HG02759 (cell line): ENCODE data around the gene C16orf54.
"Not testable (repeated sequence)": the region's sequence is repeated elsewhere in the genome, so short reads cannot be mapped to it uniquely, and the experiment has no call there.

Experiments used
- ATAC-seq: cut with Tn5 transposase; IDR thresholded peaks from one replicate; pipeline ENCODE4 v1.9.1; 2021; ENCODE audit warnings: mild to moderate bottlenecking, moderate library complexity; ENCODE audit not compliant: unreplicated experiment

The C16orf54 gene

DNA sequence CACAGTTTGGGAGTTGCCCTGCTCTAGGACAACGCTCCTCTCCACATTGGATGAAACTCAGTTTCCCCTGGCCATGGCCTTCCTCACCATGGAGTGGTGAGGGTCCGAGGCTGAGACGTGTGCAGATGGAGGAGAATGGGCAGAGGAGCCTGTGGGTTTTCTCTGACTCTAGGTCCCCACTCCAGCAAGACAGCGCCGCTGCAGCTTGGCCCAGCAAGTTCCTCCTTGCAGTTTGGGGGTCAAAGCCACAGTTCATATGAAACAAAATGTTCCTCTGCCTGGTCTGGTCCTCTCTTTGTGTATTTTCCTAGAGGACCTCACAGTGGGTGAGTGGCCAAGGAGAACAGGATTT, 2.3 kb downstream of the C16orf54 start:
- no peak for ATAC-seq

DNA sequence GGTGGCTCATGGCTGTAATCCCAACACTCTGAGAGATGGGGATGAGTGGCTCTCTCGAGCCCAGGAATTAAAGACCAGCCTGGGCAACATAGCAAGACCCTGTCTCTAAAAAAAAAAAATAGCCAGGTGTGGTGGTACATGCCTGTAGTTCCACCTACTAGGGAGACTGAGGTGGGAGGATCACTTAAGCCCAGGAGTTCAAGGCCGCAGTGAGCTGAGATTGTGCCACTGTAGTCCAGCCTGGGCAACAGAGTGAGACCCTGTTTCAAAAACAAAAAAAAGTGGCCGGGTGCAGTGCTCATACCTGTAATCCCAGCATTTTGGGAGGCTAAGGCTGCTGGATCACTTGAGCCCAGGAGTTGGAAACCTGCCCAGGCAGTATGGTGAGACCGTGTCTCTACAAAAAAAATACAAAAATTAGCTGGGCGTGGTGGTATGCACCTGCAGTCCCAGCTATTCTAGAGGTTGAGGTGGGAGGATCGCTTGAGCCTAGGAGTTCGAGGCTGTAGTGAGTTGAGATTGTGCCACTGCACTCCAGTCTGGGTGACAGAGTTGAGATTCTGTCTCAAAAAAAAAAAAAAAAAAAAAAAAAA, 3.0 kb downstream of the C16orf54 start:
- ATAC-seq = no peak

DNA sequence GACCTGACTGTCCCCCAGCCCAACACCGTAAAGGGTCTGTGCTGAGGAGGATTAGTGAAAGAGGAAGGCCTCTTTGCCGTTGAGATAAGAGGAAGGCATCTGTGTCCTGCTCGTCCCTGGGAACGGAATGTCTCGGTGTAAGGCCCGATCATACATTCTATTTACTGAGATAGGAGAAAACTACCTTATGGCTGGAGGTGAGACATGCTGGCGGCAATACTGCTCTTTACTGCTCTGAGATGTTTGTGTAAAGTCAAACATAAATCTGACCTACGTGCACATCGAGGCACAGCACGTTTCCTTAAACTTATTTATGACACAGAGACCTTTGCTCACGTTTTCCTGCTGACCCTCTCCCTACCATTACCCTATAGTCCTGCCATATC, 5.2 kb downstream of the C16orf54 start:
- not testable (repeated sequence) for ATAC-seq

DNA sequence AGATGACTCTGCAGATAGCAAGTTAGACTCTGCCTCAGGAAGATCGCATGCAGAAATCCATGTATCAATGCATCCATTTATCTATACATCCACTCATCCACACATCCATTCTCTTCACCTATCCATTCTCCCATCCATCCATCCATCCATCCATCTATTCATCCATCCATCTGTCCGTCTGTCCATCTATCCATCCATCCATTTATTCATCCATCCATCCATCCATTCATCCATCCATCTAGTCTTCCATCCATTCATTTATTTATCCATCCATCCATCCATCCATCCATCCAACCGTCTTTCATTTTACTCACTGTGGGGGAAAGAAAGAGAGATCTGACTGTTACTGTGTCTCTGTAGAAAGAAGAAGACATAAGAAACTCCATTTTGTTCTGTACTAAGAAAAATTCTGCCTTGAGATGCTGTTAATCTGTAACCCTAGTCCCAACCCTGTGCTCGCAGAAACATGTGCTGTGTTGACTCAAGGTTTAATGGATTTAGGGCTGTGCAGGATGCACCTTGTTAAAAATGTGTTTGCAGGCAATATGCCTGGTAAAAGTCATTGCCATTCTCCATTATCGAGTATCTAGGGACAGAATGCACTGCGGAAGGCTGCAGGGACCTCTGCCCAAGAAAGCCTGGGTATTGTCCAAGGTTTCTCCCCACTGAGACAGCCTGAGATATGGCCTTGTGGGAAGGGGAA, 5.7 kb downstream of the C16orf54 start:
- not testable (repeated sequence) for ATAC-seq

DNA sequence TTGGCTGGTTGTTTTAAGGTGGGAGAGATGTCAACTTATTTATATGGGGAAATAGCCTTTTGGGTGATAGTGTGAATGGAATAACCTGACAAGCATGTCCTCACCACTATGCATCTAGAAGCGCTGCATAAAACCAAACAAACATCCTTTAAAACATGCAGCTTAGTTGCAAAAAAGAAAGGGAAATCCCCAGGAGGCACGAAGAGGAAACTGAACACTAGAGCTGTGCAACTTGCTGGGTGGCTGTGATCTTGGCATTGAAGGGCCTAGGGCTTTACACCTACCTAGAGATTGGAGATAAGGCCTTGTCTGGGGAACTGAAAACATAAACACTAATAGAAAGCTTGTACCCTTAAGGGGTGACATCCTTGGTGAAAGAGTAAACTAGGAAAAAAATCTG, 7.3 kb downstream of the C16orf54 start:
- no peak for ATAC-seq

DNA sequence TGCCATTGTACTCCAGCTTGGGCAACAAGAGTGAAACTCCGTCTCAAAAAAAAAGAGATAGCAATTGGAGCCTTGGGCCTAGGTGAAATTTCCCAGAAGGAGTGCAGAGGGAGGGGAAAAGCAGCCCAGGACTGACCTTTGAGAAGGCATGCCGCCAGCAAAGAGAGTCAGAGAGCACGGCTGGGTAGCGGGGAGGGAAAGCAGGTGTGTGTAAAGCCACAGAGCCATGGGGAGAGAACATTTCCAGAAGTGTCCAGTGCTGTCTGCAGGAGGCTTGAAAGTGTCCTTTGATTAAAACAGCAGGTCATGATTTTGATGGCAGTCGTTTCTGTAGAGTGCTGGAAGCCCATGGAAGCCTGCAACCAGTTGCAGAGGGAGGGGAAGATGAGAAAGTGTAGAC, 8.1 kb downstream of the C16orf54 start:
- no peak for ATAC-seq

DNA sequence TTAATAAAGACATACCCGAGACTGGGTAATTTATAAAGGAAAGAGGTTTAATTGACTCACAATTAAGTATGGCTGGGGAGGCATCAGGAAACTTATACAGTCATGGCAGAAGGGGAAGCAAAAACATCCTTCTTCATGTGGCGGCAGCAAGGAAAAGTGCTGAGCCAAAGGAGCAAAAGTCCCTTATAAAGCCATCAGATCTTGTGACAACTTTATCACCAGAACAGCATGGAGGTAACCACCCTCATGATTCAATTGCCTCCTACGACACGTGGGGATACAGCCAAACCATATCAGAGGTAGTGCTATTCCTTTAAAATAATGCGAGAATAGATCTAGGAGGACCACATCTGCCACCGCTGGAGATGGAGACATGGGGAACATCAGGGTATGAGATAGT, 9.0 kb downstream of the C16orf54 start:
- no peak for ATAC-seq

DNA sequence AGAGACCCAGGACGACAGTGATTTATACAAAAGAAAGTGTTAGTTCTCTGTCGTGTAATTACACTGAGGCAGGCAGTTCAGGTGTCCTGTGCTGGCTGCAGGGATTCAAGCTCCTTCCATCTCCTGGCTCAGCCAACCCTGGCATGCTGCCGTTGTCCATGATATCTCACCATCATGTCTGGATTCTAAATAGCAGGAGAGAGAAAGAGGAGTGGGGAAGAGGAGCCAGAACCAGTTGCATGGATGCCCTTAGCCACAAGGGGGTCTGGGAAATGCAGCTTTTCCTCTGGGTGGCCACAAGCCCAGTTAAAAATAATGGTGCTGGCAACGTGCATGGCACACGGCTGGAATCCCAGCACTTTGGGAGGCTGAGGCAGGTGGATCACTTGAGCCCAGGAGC, 9.7 kb downstream of the C16orf54 start:
- ATAC-seq = no peak

DNA sequence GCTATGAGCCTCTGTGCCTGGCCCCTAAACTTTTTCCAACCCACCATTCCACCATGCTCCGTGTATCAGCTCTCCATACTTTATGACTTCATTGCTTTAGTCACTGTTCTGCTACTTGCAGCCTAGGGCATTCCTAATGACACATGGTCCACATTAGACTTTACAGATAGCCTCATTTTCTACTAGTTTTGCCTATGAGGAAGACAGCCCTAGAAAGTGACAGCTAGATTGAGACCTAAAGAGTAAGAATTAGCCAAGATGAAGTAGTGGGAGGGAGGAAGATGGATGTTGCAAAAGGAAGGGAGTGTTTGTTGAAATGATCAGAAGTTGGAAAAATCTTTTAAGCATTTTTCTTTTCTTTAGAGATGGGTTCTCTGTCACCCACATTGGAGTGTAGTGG, 11.0 kb downstream of the C16orf54 start:
- ATAC-seq = no peak

DNA sequence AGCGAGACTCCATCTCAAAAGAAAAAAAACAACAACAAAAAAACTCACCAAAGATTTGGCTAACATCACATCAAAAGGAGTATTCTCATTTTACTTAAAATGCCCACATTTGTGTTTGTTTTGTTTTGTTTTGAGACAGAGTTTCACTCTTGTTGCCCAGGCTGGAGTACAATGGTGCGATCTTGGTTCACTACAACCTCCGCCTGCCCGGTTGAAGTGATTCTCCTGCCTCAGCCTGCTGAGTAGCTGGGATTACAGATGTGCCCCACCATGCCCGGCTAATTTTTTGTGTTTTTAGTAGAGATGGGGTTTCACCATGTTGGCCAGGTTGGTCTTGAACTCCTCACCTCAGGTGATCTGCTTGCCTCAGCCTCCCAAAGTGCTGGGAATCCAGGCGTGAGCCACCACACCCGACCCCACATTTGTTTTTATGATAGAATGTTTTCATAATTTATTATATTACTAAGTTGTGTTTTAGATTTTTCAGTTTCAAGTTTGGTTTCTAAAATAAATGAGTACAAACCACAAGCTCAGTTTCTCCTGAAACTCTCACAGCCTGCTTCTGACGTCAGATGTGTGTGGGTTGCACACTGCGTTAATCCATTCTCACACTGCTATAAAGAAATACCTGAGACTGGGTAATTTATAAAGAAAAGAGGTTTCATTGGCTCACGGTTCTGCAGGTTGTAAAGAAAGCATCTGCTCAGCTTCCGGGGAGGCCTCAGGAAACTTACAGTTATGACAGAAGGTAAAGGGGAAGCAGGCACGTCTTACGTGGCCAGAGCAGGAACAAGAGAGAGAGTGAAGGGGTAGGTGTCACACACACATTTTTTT, 13.8 kb downstream of the C16orf54 start:
- ATAC-seq = not testable (repeated sequence)

DNA sequence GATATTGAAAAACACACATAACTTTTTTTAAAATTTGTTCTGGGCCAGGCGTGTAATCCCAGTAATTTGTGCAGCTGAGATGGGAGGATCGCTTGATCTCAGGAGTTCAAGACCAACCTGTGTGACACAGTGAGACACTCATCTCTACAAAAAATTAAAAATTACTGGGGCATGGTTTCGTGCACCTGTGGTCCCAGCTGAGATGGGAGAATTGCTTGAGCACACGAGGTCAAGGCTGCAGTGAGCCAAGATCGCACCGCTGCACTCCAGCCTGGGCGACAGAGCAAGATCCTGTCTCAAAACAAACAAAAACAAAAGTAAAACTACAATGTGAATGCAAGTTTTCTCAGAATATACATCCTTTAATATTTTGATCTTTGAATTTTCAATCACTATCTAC, 15.1 kb downstream of the C16orf54 start:
- peak; percentile 44 for ATAC-seq

DNA sequence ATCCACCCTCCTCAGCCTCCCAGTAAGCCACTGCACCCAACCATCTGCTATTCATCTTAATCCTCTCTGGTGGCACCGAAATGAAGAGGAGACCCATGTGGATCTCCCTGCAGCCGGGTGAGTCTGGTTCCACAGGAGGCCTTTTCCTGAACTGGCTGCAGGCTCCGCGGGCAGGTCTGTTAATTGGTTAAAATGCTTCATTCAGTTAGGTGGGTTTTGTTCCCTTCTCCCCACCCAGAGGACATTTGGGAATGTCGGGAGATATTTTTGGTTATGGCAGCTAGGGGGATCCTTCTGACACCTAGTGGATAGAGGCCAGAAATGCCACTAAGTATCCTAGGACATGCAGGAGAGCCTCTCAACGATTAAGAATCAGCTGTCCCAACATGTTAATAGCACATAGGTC, 16.7 kb downstream of the C16orf54 start:
- no peak for ATAC-seq

DNA sequence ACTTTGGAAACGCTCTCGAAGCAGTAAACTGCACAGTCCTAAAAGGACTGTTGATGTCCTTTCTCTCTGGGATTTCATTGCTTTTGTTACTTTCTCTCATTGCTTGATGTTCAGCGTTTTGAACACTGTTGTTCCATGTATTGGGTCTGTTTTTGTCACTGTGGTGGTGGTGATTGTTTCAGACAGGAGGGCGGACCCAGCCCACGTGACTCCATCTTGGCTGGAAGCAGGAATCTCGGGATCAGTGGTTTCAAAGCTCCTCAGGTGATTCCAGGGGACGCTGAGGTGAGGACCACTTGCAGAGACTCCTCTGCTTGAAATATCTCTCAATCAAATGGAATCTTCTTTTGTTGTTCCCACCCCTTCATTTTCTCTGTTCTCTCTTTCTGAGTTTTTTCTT, 18.3 kb downstream of the C16orf54 start:
- ATAC-seq = no peak

DNA sequence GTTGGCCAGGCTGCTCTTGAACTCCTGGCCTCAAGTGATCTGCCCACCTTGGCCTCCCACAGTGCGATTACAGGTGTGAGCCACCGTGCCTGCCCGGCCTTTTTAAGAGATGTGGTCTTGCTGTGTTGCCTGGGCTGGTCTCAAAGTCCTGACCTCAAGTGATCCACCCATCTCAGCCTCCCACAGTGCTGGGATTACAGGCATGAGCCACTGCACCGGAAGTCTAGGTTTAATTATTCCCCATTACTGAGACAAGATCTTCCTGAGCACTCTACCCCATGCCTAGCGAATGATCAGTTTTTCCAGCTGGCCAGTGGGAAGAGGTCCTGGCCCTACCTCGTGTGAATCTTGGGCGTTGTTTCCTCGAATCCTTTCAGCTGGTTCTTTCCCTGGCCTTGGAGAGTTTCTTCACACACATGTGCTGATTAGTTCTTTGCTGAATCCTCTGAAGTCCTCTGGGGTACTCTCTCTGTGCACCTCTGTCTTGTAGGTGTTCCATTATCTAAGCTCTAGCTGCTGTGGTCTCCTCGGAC, 18.9 kb downstream of the C16orf54 start:
- no peak for ATAC-seq

DNA sequence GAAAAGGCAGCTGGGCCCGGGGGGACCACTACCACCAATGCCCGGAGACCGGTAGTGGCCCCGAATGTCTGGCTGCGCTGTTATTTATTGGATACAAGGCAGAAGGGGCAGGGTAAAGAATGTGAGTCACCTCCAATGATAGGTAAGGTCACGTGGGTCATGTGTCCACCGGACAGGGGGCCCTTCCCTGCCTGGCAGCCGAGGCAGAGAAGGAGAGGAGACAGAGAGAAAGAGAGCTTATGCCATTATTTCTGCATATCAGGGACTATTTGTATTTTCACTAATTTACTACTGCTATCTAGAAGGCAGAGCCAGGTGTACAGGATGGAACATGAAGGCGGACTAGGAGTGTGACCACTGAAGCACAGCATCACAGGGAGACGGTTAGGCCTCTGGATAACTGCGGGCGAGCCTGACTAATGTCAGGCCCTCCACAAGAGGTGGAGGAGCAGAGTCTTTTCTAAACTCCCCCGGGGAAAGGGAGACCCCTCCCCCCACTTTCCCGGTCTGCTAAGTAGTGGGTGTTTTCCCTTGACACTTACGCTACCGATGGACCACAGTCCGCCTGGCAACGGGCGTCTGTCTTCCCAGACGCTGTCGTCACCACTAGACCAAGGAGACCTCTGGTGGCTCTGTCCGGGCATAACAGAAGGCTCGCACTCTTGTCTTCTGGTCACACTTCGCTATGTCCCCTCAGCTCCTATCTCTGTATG, 24.5 kb downstream of the C16orf54 start:
- not testable (repeated sequence) for ATAC-seq

DNA sequence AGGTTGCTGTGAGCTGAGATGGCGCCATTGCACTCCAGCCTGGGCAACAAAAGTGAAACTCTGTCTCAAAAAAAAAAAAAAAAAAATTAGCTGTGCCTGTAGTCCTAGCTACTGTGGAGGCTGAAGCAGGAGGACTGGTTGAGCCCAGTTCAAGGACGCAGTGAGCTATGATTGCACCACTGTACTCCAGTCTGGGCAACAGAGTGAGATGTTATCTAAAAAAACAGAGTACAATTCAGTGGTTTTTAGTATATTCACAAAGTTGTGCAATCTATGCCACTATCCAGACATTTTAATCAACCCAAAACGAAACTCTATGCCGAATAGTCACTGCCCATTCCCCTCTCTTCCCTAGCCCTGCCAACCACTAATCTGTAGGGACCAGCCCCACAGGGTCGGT, 25.1 kb downstream of the C16orf54 start:
- ATAC-seq = no peak

DNA sequence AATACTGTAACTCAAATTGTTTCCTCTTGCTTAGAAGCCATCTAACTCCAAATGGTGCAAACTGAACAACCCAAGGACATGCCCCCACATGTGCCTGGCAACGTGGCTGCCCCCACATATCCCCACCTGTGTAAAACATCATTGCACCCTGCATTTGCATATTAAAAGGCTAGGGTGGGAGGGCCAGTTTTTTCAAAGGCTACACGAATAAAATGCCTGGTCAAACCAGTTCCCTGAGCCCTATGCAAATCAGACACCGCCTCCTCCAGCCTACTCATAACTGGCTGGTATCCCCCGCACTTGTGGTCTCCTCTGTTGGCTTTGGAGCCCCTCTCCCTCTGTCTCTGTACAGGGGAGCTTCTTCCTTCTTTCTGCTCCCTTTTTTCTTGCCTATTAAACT, 26.7 kb downstream of the C16orf54 start:
- no peak for ATAC-seq

DNA sequence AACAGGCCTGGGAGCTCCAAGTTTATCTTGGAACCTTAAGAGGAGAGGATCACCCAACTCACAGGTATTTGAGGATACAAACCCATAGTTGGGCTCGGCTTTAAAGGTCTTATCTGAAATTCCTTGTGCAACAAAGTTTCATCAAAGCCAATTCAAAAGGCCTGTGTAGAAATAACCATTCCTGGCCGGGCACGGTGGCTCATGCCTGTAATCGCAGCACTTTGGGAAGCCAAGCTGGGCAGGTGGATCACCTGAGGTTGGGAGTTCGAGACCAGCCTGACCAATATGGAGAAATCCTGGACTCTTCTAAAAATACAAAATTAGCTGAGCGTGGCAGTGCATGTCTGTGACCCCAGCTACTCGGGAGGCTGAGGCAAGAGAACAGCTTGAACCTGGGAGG, 28.7 kb downstream of the C16orf54 start:
- ATAC-seq = no peak

DNA sequence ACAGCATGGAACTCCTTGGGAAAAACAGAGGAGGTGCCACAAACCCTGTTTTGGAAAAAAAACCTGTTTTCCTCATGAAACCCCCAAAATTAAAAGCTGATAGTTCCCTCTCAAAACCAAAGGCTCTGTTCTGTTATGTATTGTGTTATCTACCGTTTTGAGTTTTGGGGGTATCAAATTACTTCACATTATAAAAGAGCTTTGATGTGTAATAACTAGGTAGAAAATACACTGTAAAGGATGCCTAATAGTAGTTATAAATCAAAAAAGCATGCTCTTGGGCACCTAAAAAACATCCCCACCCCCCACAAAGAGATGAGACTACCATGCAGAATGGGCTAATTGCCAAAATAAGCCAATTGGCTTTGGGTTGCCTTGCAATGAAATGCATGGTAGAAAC, 30.8 kb downstream of the C16orf54 start:
- no peak for ATAC-seq

DNA sequence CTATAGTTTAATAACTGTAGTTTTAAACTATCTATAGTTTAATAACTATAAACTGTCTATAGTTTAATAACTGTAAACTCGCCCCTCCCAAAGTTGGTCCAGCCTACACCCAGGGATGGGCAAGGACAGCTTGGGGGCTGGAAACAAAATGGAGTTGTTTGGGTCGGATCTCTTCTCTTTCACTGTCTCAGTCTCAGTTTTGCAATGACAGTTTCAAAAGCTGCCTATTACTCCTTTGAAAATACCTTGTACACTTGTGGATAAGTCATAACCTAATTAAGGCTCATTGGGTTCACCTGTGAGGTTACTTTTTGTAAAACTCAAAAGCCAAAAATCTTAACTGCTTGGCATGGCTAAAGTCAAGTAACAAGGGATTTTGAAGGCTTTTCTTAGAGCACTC, 31.4 kb downstream of the C16orf54 start:
- ATAC-seq = no peak

DNA sequence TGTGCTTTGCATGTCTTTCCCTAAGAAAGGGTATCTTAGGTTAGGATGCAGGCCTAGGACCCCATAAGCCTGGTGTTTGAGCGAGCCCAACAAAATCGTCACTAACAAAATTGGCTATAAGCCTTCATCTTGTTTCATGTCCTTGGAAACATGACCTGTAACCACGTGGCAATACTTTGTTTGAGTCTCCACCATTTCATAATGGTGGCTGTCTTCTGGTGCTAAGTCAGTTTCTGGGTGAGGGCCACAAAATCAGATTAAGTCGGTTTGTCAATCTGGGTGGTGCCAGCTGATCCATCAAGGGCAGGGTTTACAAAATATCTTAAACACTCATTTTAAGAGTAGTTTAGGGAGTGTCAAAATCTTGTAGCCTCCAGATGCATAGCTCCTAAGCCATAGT, 33.0 kb downstream of the C16orf54 start:
- no peak for ATAC-seq
